ENCODE data around the gene PATJ.

Gene PATJ

DNA sequence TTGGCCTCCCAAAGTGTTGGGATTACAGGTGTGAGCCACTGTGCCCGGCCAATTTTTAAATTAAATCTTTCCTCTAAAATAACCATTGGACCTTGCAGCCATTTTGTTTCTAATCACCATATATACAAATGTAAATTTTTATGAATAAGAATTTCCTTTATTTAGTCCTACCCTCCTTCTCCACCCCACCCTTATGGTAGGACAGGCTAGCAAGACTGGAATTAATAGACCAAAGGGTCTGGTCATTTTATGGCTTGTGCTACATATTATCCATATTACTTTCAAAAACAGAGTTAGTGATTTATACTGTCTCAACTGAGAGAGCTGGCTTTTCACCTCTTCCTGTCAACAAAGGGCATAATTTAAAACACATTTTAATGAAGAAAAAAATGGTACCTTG, 478.9 kb downstream of the PATJ start:
- DNase-seq, result no peak

DNA sequence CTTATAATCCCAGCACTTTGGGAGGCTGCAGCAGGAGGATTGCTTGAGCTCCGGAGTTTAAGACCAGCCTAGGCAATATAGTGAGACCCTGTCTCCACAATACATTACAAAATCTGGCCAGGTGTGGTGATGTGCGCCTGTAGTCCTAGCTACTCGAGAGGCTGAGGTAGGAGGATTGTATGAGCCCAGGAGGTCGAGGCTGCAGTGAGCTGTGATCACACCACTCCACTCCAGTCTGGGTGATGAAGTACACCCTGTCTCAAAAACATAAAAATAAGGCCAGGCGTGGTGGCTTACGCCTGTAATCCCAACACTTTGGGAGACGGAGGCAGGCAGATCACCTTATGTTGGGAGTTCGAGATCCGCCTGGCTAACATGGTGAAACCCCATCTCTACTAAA, 480.0 kb downstream of the PATJ start:
- DNase-seq, result no peak

DNA sequence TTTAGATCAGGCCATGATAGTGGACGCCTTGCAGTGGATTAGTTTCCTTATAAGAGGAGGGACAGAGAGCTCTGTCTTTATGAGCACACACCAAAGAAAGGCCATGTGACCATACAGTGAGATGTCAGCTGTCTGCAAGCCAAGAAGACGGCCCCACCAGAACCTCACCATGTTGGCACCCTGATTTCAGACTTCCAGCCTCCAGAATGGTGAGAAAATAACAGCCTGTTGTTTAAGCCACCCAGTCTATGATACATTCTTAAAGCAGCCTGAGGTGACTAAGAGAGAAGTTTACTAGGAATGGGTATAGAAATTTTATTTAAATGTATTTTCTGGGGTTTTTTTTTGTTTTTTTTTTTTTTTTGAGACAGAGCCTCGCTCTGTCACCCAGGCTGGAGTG, 481.9 kb downstream of the PATJ start:
- DNase-seq, result no peak

DNA sequence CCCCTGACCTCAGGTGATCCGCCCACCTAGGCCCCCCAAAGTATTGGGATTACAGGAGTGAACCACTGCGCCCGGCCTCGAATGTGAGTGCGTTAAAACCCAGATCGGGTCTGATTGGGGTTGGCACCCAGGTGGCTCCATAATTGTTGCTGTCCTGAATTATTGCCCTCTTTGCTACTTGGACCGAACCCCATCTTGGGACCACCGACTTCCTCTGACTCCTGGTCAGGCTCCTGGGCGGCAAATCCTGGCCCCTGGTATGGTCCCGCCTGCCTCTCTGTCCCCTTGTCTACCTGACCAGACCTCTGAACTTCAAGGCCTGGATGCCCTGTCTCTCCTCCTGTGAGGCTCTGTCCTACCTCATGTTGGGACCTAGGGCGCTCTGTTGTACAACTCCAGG, 485.2 kb downstream of the PATJ start:
- DNase-seq, result no peak

Data from NK-92 treated with Interleukin-12 subunit alpha and Interleukin-12 subunit beta, amount 100 ng/mL, for 24 hours (cell line).